UCSD-AML1 (cell line): ENCODE data around the gene CCNQ.

Experiments
- DNase-seq: peaks from one replicate; lab custom pipeline; 2025; ENCODE audit not compliant: unreplicated experiment; lab: John Stamatoyannopoulos, UW

Gene CCNQ

DNA sequence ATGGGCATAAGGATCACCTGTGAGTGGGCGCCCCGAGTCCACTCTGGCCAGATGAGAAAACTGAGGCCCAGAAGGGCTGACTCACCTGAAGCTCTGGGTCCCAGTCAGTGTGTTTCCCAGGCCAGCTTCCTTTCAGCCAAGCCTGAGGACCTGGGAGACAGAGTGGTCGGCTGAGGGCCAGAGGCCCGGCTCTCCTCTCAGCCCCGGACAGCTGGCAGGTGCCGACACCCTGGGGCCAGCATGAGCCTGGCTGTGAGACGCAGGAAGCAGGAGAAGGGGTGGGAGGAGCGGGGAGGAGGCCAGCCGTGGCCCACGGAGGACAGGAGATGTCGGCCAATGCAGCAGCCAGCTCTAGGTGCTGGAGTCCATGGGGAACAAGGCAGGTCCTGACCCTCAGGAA lies 52.6 kb downstream of the CCNQ start:
- no peak for DNase-seq

DNA sequence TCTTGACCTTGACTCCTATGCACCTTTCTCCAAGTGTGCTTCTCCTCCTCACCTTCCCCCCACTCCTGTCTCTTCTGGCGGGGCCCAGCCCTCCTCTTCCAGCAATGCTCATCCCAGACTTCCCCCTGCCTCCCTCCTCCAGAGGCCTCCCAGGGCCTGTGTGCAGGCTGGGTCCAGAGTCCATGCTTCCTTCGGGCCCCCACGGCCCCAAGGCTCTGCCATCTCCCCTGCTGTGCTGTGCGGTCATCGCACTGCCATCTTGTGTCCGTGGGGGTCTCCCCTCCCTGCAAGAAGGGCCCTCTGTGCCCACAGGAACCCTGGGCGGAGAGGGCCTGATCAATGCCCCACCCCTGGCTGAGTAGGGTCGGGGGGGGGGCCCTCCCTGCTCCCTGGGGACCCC lies 54.2 kb downstream of the CCNQ start:
- DNase-seq: no peak

DNA sequence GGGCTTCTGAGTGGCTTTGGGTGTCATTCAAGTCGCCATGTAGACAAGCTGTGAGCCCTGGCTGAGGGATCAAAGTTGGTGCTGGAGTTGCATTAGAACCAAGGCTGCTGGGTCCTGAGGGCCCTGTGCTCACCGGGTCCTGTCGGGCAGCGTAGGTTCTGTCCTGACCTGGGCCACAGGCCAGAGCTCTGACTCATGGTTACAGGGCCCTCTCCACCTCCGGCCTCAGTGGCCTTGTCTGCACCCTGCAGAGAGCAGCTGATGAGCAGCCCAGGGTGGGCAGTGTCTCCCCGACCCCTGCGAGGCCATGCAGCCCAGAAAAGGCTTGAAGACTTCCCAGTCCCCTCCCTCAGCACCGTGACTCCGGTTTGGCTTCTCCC lies 59.0 kb downstream of the CCNQ start:
- no peak for DNase-seq

DNA sequence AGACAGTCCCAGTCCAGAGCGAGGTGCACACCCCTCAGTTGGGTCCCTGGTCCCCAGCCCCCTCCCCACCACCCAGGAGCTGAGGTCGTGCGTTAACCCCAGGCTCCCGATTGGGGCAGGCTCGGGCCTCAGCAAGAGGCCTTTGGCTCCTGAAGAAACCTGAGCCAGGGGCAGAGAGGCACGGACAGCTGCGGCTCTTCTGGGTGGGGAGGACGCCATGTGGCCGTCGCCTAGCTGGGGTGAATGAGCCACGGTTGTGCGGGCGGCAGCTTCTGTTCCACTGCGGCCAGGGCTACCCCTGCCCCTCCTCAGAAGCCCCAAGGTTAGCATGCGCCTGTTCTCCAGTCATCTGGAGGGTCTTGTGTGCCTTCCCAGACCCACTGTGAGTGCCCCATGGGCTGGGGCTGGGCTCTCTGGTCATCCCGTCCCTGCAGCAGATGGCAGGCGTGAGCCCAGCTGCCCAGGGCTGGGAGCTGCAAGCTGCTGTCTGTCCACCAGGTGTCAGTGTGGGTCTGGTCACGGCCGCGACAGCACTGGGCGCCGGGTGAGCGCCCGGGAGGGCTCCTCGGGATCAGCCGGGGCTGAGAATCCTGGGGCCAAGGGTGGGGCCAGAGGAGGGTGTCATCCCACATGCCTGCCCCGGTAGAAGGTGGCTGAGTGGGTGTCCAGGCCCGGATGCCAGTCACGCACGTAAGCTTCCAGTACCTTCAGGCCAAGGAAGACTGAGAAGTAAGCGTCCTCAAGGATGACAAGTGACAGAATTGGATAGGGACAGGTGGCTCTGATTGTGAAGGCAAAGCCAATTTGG lies 59.6 kb downstream of the CCNQ start:
- DNase-seq: peak; percentile 71

DNA sequence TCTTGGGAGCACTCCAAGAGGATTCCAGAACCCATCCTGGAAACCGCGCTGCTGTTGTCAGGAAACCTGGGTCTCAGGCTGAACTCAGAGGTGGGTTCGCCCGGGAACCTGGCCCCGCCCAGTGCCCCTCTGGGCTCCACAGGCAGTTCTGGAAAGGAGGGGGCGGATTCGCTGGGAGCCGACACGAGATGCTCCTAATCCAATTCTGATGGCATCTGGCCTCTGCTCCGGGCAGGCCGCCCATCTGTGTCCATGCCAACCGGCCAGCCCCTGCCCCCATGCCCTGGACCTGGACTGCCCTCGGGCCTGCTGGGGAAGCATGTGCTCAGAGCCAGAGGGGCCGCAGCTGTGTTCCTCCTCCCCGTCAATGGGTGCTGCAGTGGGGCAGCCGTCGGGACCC lies 60.5 kb downstream of the CCNQ start:
- no peak for DNase-seq
